ENCODE measurements around the gene NUP214. TPM values are rescaled to one million over a fixed set of nuclear protein-coding genes. Genes with fewer than 3 reads are reported as not detected.

The NUP214 gene
- total RNA-seq, 1 donor from 2014 or later = 56.5 TPM

GRCh38 chr9:131276891-131277286 lies 151.5 kb downstream of the NUP214 start:
- TF ChIP-seq CTCF (IDR thresholded peaks at IDR 0.05; ENCODE audit: partially characterized antibody, unreplicated experiment) = no peak
- DNase-seq = no peak
- Mint-ChIP-seq H3K4me3 (ENCODE audit: unreplicated experiment) (no peak overlapping the region), H3K4me1 (ENCODE audit: low read depth, unreplicated experiment) (peaks cover 30% of the 10 kb centered on the region), H3K9me3 (ENCODE audit: unreplicated experiment) (peaks cover 8% of the 10 kb centered on the region), H3K27ac (ENCODE audit: unreplicated experiment) (no peak overlapping the region), H3K27me3 (ENCODE audit: unreplicated experiment) (peaks cover 9% of the 10 kb centered on the region), H3K36me3 (ENCODE audit: unreplicated experiment) (no peaks in the 10 kb centered on the region)

GRCh38 chr9:131277287-131277909 lies 152.0 kb downstream of the NUP214 start:
- DNase-seq = no peak
- peaks cover 12% of the 10 kb centered on the region for H3K9me3 Mint-ChIP-seq (ENCODE audit: unreplicated experiment)
- peaks cover 13% of the 10 kb centered on the region for H3K27me3 Mint-ChIP-seq (ENCODE audit: unreplicated experiment)
- no peak overlapping the region for H3K27ac Mint-ChIP-seq (ENCODE audit: unreplicated experiment)
- H3K36me3 Mint-ChIP-seq (ENCODE audit: unreplicated experiment) = no peaks in the 10 kb centered on the region
- H3K4me1 Mint-ChIP-seq (ENCODE audit: low read depth, unreplicated experiment) = peaks cover 35% of the 10 kb centered on the region
- no peak for TF ChIP-seq CTCF (IDR thresholded peaks at IDR 0.05; ENCODE audit: partially characterized antibody, unreplicated experiment)
- no peak overlapping the region for H3K4me3 Mint-ChIP-seq (ENCODE audit: unreplicated experiment)

GRCh38 chr9:131277910-131278701 lies 152.7 kb downstream of the NUP214 start:
- H3K9me3 Mint-ChIP-seq (ENCODE audit: unreplicated experiment) = peaks cover 12% of the 10 kb centered on the region
- no peak for TF ChIP-seq CTCF (IDR thresholded peaks at IDR 0.05; ENCODE audit: partially characterized antibody, unreplicated experiment)
- peak; percentile 88 for DNase-seq
- H3K27ac Mint-ChIP-seq (ENCODE audit: unreplicated experiment) = peak overlapping the region; percentile 83
- no peaks in the 10 kb centered on the region for H3K36me3 Mint-ChIP-seq (ENCODE audit: unreplicated experiment)
- peaks cover 13% of the 10 kb centered on the region for H3K27me3 Mint-ChIP-seq (ENCODE audit: unreplicated experiment)
- peaks cover 32% of the 10 kb centered on the region for H3K4me1 Mint-ChIP-seq (ENCODE audit: low read depth, unreplicated experiment)
- peak overlapping the region; percentile 75 for H3K4me3 Mint-ChIP-seq (ENCODE audit: unreplicated experiment)

GRCh38 chr9:131278702-131279111 lies 153.3 kb downstream of the NUP214 start:
- TF ChIP-seq CTCF (IDR thresholded peaks at IDR 0.05; ENCODE audit: partially characterized antibody, unreplicated experiment) = no peak
- H3K4me3 Mint-ChIP-seq (ENCODE audit: unreplicated experiment) = no peak overlapping the region
- no peaks in the 10 kb centered on the region for H3K36me3 Mint-ChIP-seq (ENCODE audit: unreplicated experiment)
- H3K4me1 Mint-ChIP-seq (ENCODE audit: low read depth, unreplicated experiment) = peaks cover 30% of the 10 kb centered on the region
- H3K27ac Mint-ChIP-seq (ENCODE audit: unreplicated experiment) = no peak overlapping the region
- peaks cover 12% of the 10 kb centered on the region for H3K9me3 Mint-ChIP-seq (ENCODE audit: unreplicated experiment)
- no peak for DNase-seq
- peaks cover 13% of the 10 kb centered on the region for H3K27me3 Mint-ChIP-seq (ENCODE audit: unreplicated experiment)

All from glutamatergic neuron (in vitro differentiated cells).